HEK293 (cell line): ENCODE results near the gene UGGT2.

Source experiments
- CTCF ChIA-PET: fragments of 350-600 bp; formaldehyde crosslinking; extraction: SDS; loops from one replicate; lab custom pipeline; 2021; ENCODE audit warnings: antibody characterized with exemption; lab: Yijun Ruan, JAX
- POLR2A ChIA-PET: fragments of 300-600 bp; formaldehyde crosslinking; extraction: SDS; loops from one replicate; lab custom pipeline; 2020; ENCODE audit warnings: antibody characterized with exemption, inconsistent platforms; lab: Yijun Ruan, JAX
- H3K27ac ChIP-seq: fragments of 200-500 bp; sonication (Bioruptor generic); 2 replicates; pipeline ENCODE4 v1.5.1; 2014; ENCODE audit warnings: low read depth, low read length, control low read depth, inconsistent platforms; ENCODE audit errors: extremely low read depth
- H3K36me3 ChIP-seq, 2 experiments: fragments of 200-500 bp in 1 of 2; sonication (Bioruptor generic) in 1 of 2; 1 replicate in 1 of 2; 2 replicates in 1 of 2; pipeline ENCODE4 v1.5.1; 2014 to 2017; ENCODE audit warnings: inconsistent platforms in 2 of 2, low read length in 2 of 2; ENCODE audit not compliant: control insufficient read depth in 2 of 2, insufficient read depth in 1 of 2
- H3K4me1 ChIP-seq: fragments of 200-500 bp; sonication (Bioruptor generic); 2 replicates; pipeline ENCODE4 v1.5.1; 2014; ENCODE audit warnings: mild to moderate bottlenecking, low read length, inconsistent platforms; ENCODE audit not compliant: control insufficient read depth, insufficient read depth
- H3K4me3 ChIP-seq: 2 replicates; pipeline ENCODE4 v1.5.1; 2011; ENCODE audit warnings: low read depth, mild to moderate bottlenecking, control low read depth, low read length, moderate library complexity
- H3K9me3 ChIP-seq: fragments of 200-500 bp; sonication (Bioruptor generic); 2 replicates; pipeline ENCODE4 v1.5.1; 2014; ENCODE audit warnings: low read depth, low read length, inconsistent platforms; ENCODE audit not compliant: control insufficient read depth, insufficient read depth
- ATF2 ChIP-seq: fragments of 450-650 bp; formaldehyde crosslinking; IDR thresholded peaks from 2 replicates; pipeline ENCODE4 v1.5.1; 2016; ENCODE audit warnings: missing biosample characterization, missing genetic modification characterization, low read depth
- PBX3 ChIP-seq: sonication (generic); formaldehyde crosslinking; IDR thresholded peaks from 2 replicates; pipeline ENCODE4 v1.8.1; 2022; ENCODE audit warnings: mild to moderate bottlenecking, moderate library complexity, missing genetic modification reagents
- TSHZ1 ChIP-seq: fragments of 450-650 bp; formaldehyde crosslinking; IDR thresholded peaks from 2 replicates; pipeline ENCODE4 v1.5.1; 2016; ENCODE audit warnings: missing biosample characterization, missing genetic modification characterization, borderline replicate concordance
- ZBTB48 ChIP-seq: fragments of 450-650 bp; formaldehyde crosslinking; IDR thresholded peaks from 2 replicates; pipeline ENCODE4 v1.5.1; 2016; ENCODE audit warnings: missing biosample characterization, missing genetic modification characterization
- ZNF114 ChIP-seq: fragments of 450-650 bp; formaldehyde crosslinking; IDR thresholded peaks from 2 replicates; pipeline ENCODE4 v1.5.0; 2017; ENCODE audit warnings: missing biosample characterization, missing genetic modification characterization
- ZNF132 ChIP-seq: fragments of 450-650 bp; formaldehyde crosslinking; IDR thresholded peaks from 2 replicates; pipeline ENCODE4 v1.5.1; 2017; ENCODE audit warnings: missing biosample characterization, missing genetic modification characterization, borderline replicate concordance
- ZNF169 ChIP-seq: fragments of 450-650 bp; formaldehyde crosslinking; IDR thresholded peaks from 2 replicates; pipeline ENCODE4 v1.5.1; 2016; ENCODE audit warnings: missing biosample characterization, missing genetic modification characterization
- ZNF214 ChIP-seq: fragments of 450-650 bp; formaldehyde crosslinking; IDR thresholded peaks from 2 replicates; pipeline ENCODE4 v1.5.1; 2017; ENCODE audit warnings: missing biosample characterization, mild to moderate bottlenecking, missing genetic modification characterization, borderline replicate concordance
- ZNF24 ChIP-seq: fragments of 450-650 bp; formaldehyde crosslinking; IDR thresholded peaks from 2 replicates; pipeline ENCODE4 v1.5.1; 2016; ENCODE audit warnings: missing biosample characterization, missing genetic modification characterization
- ZNF311 ChIP-seq: fragments of 450-650 bp; formaldehyde crosslinking; IDR thresholded peaks from 2 replicates; pipeline ENCODE4 v1.5.1; 2017; ENCODE audit warnings: missing biosample characterization, missing genetic modification characterization, borderline replicate concordance
- ZNF398 ChIP-seq: fragments of 450-650 bp; formaldehyde crosslinking; IDR thresholded peaks from 2 replicates; pipeline ENCODE4 v1.5.1; 2017; ENCODE audit warnings: missing biosample characterization, missing genetic modification characterization
- ZNF629 ChIP-seq: fragments of 450-650 bp; formaldehyde crosslinking; IDR thresholded peaks from 2 replicates; pipeline ENCODE4 v1.5.1; 2017; ENCODE audit warnings: missing biosample characterization, missing genetic modification characterization
- ZSCAN23 ChIP-seq: fragments of 450-650 bp; formaldehyde crosslinking; IDR thresholded peaks from 2 replicates; pipeline ENCODE4 v1.5.1; 2016; ENCODE audit warnings: missing biosample characterization, missing genetic modification characterization
- ZSCAN5A ChIP-seq: fragments of 450-650 bp; formaldehyde crosslinking; IDR thresholded peaks from 2 replicates; pipeline ENCODE4 v1.5.1; 2016; ENCODE audit warnings: missing biosample characterization, missing genetic modification characterization

The UGGT2 gene

GRCh38 chr13:95784900-95785290 lies 268.3 kb downstream of the UGGT2 start:
- Histone ChIP-seq H3K9me3 (no peaks in the 10 kb centered on the region), H3K4me3 (no peak overlapping the region), H3K27ac (no peak overlapping the region), H3K4me1 (no peaks in the 10 kb centered on the region), H3K36me3 (peaks cover 0 to 20% of the 10 kb centered on the region in 2 experiments; a peak in 1 of 3 replicates)
- CTCF ChIA-PET = no interaction called here
- POLR2A ChIA-PET = no interaction called here
- TF ChIP-seq PBX3 (CRISPR knock-in tag) = no peak
- no peak for TF ChIP-seq ZNF629 (tag by site-specific recombination)
- no peak for TF ChIP-seq TSHZ1 (tag by site-specific recombination)
- no peak for TF ChIP-seq ZBTB48
- TF ChIP-seq ZNF311 (tag by site-specific recombination) = no peak
- no peak for TF ChIP-seq ZNF214 (tag by site-specific recombination)
- no peak for TF ChIP-seq ZNF114 (tag by site-specific recombination)
- no peak for TF ChIP-seq ZSCAN5A (tag by site-specific recombination)
- no peak for TF ChIP-seq ZNF24
- TF ChIP-seq ZNF132 (tag by site-specific recombination) = no peak
- no peak for TF ChIP-seq ZNF169
- TF ChIP-seq ZSCAN23 = no peak

- no peak overlapping the region for H3K4me3 ChIP-seq
- TF ChIP-seq ZNF398 (tag by site-specific recombination) (no peak), ATF2 (tag by site-specific recombination) (0 out of 2 replicates have a peak, but pooled peaks have one; percentile 31)
- TF ChIP-seq, all 188 proteins: peak for 1
- H3K9me3 ChIP-seq = no peaks in the 10 kb centered on the region
- H3K27ac ChIP-seq = no peak overlapping the region
- H3K36me3 ChIP-seq = peaks cover 0 to 20% of the 10 kb centered on the region in 2 experiments; a peak in 1 of 3 replicates
- ChIA-PET CTCF (no interaction called here), POLR2A (no interaction called here)
- H3K4me1 ChIP-seq = no peaks in the 10 kb centered on the region
Observed at GRCh38 chr13:95784161-95784899, 268.9 kb downstream of the UGGT2 start.
